ENCODE measurements around the gene ABAT.
"Not testable (repeated sequence)": the region's sequence is repeated elsewhere in the genome, so short reads cannot be mapped to it uniquely, and the experiment has no call there.

The ABAT gene

GRCh38 chr16:8649829-8650554 is 24.4 kb upstream of the ABAT start:
- DNase-seq: no peak

GRCh38 chr16:8651958-8652357 is 22.5 kb upstream of the ABAT start:
- not testable (repeated sequence) for DNase-seq

DNA sequence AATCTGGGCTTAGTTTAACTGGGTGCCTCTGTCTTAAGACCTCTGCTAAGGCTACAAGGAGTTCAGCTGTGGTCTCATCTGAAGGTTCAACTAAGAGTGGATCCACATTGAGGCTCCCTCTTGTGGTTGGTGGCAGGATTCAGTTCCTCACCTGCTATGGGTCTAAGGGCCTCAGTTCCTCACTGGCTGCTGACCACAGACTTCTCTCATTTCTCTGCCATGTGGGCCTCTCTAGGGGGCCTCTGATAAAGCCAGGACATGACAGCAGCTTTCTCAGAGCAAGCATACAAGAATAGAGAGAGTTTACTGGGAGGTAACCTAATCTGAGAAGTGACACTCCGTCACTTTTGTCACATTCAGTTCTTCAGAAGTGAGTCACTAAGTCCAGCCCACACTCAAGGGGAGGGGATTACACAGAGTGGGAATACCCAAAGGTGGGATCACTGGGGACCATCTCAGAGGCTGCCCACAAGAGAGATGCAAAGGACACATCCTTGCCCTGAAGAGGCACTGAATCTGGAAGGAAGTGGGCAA is 19.2 kb upstream of the ABAT start:
- peak; percentile 46 to 70 (median 65) for DNase-seq

GRCh38 chr16:8656376-8656775 is 18.0 kb upstream of the ABAT start:
- no peak for DNase-seq

DNA sequence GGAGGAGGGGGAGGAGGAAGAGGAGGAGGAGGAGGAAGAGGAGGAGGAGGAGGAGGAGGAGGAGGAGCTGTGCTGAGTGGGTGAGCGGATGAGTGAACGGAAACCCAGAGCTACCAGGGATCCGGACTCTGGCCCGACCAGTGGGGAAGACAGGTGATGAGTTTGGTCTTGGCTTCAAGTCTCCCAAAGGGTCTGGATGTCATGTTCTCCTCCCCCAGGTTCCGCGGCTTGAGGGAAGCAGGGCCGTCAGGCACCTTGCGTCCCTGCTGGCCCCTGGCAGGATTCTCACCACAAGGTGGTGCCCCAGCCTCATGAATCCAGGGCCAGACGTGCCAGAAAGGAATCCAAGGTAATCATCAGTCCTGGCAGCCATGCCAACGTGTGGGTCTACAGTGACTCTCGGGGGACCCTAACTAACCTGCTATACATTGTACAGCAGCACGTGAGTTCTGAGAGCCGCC is 13.5 kb upstream of the ABAT start:
- peak; percentile 41 to 56 (median 46) for DNase-seq

DNA sequence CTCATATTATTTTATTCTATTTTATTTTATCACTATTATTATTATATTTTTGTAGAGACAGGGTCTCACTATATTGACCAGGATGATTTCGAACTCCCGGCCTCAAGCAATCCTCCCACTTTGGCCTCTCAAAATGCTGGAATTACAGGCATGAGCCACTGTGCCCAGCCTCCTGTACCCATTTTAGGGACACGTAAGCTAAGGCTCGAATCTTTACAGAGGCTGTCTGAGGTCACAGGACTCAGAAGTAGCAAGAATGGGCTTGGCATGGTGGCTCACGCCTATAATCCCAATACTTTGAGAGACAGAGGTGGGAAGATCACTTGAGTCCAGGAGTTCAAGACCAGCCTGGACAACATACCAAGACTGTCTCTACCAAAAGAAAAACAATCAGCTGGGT is 12.7 kb upstream of the ABAT start:
- no peak for DNase-seq

GRCh38 chr16:8663192-8664089 is 11.0 kb upstream of the ABAT start:
- DNase-seq: no peak

GRCh38 chr16:8665529-8665928 is 8.9 kb upstream of the ABAT start:
- DNase-seq: no peak

DNA sequence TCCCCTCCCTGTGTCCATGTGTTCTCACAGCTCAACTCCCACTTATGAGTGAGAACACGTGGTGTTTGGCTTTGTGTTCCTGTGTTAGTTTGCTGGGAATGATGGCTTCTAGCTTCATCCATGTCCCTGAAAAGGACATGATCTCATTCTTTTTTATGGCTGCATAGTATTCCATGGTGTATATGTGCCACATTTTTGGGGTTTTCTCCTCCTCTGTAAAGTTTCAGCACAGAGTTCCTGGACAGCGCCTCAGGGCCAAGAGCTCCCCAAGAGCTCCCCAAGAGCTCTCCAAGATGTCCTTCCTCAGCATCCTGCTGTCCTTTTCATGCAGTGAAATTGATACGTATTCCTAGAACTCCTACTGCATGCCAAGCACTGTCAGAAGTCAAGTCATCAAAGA is 6.9 kb upstream of the ABAT start:
- DNase-seq: no peak

GRCh38 chr16:8668113-8668512 is 6.3 kb upstream of the ABAT start:
- no peak for DNase-seq

GRCh38 chr16:8669481-8669880 is 4.9 kb upstream of the ABAT start:
- no peak for DNase-seq

- no peak for DNase-seq
These were observed 4.3 kb upstream of the ABAT start for GRCh38 chr16:8670014-8670560.

GRCh38 chr16:8673611-8674412 is 605 bp upstream of the ABAT start:
- peak in 1 of 3 donors; percentile 4 for DNase-seq

- DNase-seq: peak; percentile 13 to 40 (median 15)
These were observed 1.1 kb downstream of the ABAT start for GRCh38 chr16:8675183-8676159.

GRCh38 chr16:8676160-8676547 is 1.7 kb downstream of the ABAT start:
- no peak for DNase-seq

- DNase-seq: no peak
These were observed 2.4 kb downstream of the ABAT start for GRCh38 chr16:8676737-8677375.

DNA sequence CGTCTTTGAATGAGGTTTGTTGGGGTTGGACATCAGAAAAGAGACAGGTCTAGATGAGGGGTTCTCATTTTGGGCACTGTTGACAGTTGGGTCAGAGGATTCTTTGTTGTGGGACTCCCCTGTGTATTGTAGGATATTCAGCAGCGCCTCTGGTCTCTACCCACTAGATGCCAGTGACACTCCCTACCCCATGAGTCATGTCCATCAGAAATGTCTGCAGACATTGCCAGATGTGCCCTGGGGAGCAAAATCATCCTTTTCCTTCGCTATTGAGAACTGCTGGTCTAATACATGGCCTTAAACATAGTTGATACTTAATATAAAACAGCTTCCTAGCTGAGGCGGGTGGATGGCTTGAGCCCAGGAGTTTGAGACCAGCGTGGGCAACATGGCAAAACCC is 3.1 kb downstream of the ABAT start:
- no peak for DNase-seq

GRCh38 chr16:8678068-8678927 is 3.9 kb downstream of the ABAT start:
- DNase-seq: no peak

- no peak for DNase-seq
These were observed 4.7 kb downstream of the ABAT start for GRCh38 chr16:8679151-8679550.

Measured in suppressor macrophage treated with lipopolysaccharide for 1 hour (primary cell).